Panc1 (cell line): ENCODE results near the gene ELMO1. TPM values are rescaled to one million over a fixed set of nuclear protein-coding genes. Genes with fewer than 3 reads are reported as not detected.

ENCODE experiments used
- ATAC-seq: fragments of 200-7000 bp; cut with Tn5 transposase; 2 replicates; pipeline ENCODE4 v1.9.1; 2020; ENCODE audit warnings: mild to moderate bottlenecking, moderate library complexity
- BruUV-seq: library from RNA; stranded (reverse); fragments of 400-500 nt; replicated peaks from 2 replicates; lab custom pipeline; 2021; lab: Mats Ljungman, UMichigan
- CTCF ChIA-PET: fragments of 300-600 bp; sonication (Branson Sonifier 250); formaldehyde crosslinking; loops from one replicate; lab custom pipeline; 2022; ENCODE audit warnings: antibody characterized with exemption; lab: Charles Lee
- POLR2A ChIA-PET: fragments of 300-600 bp; sonication (Branson Sonifier 250); formaldehyde crosslinking; loops from one replicate; lab custom pipeline; 2022; ENCODE audit warnings: antibody characterized with exemption; lab: Charles Lee
- DNase-seq: peaks from one replicate; pipeline ENCODE4 v3.0.0-alpha.2; 2010; ENCODE audit warnings: low read depth, low spot score
- H3K27ac ChIP-seq: 2 replicates; pipeline ENCODE4 v1.5.1; 2011; ENCODE audit warnings: mild to moderate bottlenecking, low read length, inconsistent platforms
- H3K27me3 ChIP-seq: fragments of 200-500 bp; sonication (Bioruptor generic); 2 replicates; pipeline ENCODE4 v1.6.0; 2014; ENCODE audit warnings: low read length, inconsistent platforms; ENCODE audit not compliant: control insufficient read depth, insufficient read depth
- H3K36me3 ChIP-seq: fragments of 200-500 bp; sonication (Bioruptor generic); 2 replicates; pipeline ENCODE4 v1.5.1; 2014; ENCODE audit warnings: inconsistent platforms, mild to moderate bottlenecking, low read length, moderate library complexity; ENCODE audit not compliant: control insufficient read depth, insufficient read depth
- H3K4me1 ChIP-seq: 2 replicates; pipeline ENCODE4 v1.5.1; 2011; ENCODE audit warnings: inconsistent platforms, mild to moderate bottlenecking, low read length, moderate library complexity; ENCODE audit not compliant: control insufficient read depth, insufficient read depth
- H3K4me3 ChIP-seq, 2 experiments: 2 replicates each; pipeline ENCODE4 v1.5.1; 2011 to 2012; ENCODE audit warnings: low read depth in 2 of 2, low read length in 2 of 2, mild to moderate bottlenecking in 2 of 2, inconsistent platforms in 1 of 2, moderate library complexity in 1 of 2
- H3K9me3 ChIP-seq: fragments of 200-500 bp; sonication (Bioruptor generic); 2 replicates; pipeline ENCODE4 v1.5.1; 2014; ENCODE audit warnings: low read depth, mild to moderate bottlenecking, inconsistent platforms, low read length, moderate library complexity; ENCODE audit not compliant: control insufficient read depth, insufficient read depth
- CTCF ChIP-seq: fragments of 450-650 bp; IDR thresholded peaks from 2 replicates; pipeline ENCODE4 v1.5.1; 2017; ENCODE audit warnings: mild to moderate bottlenecking
- POLR2AphosphoS5 ChIP-seq: IDR thresholded peaks from 2 replicates; pipeline ENCODE4 v1.6.1; 2012; ENCODE audit warnings: mild to moderate bottlenecking, low read depth, low read length, moderate library complexity
- REST ChIP-seq, 2 experiments: IDR thresholded peaks; 2 replicates each; pipeline ENCODE4 v1.6.1; 2011 to 2012; ENCODE audit warnings: low read depth in 2 of 2, control low read depth in 1 of 2, low read length in 1 of 2, mild to moderate bottlenecking in 1 of 2, moderate library complexity in 1 of 2; ENCODE audit not compliant: insufficient read depth in 1 of 2
- SIN3A ChIP-seq: IDR thresholded peaks from 2 replicates; pipeline ENCODE4 v1.6.1; 2012; ENCODE audit warnings: low read depth, mild to moderate bottlenecking, low read length, moderate library complexity, borderline replicate concordance; ENCODE audit not compliant: insufficient read depth
- TCF7L2 ChIP-seq: IDR thresholded peaks from 2 replicates; pipeline ENCODE4 v1.6.1; 2011; ENCODE audit warnings: mild to moderate bottlenecking, low read depth, low read length, inconsistent platforms
- in situ Hi-C: cut with HindIII; loops from 2 replicates; pipeline ENCODE4 v1.10.0; 2016; ENCODE audit warnings: low sequenced_read_pairs, low pct_unique_long_range_greater_than_20kb
- intact Hi-C: fragments of 100-400 bp; cut with micrococcal nuclease; formaldehyde crosslinking; loops from one replicate; pipeline ENCODE4 v1.10.0; 2022; ENCODE audit not compliant: unreplicated experiment
- total RNA-seq: library from RNA; stranded (reverse); gene quantifications from one replicate; pipeline ENCODE4 v1.2.1, GENCODE V29; 2021; ENCODE audit not compliant: unreplicated experiment

Gene ELMO1
- total RNA-seq, 1 experiment from 2014 or later, result 0.80 TPM

- no peak for DNase-seq
- Histone ChIP-seq H3K9me3 (no peaks in the 10 kb centered on the region), H3K36me3 (no peaks in the 10 kb centered on the region), H3K27ac (no peak overlapping the region), H3K4me1 (no peaks in the 10 kb centered on the region), H3K4me3 (no peak overlapping the region), H3K27me3 (no peaks in the 10 kb centered on the region)
- intact Hi-C loops (no loop called here), in situ Hi-C loops (no loop called here)
- TF ChIP-seq TCF7L2 (no peak), CTCF (no peak), REST (IDR thresholded peaks at IDR 0.05; ENCODE audit: insufficient read depth in 1 of 2, low read depth in 2 of 2, low read length in 1 of 2) (no peak), SIN3A (no peak), POLR2AphosphoS5 (no peak)
- ChIA-PET CTCF (no interaction called here), POLR2A (no interaction called here)
- BruUV-seq, result no TSS peak
- ATAC-seq, result no peak
These were observed 568.6 kb downstream of the ELMO1 start for GRCh38 chr7:36880108-36880507.

- BruUV-seq, result no TSS peak
- Histone ChIP-seq H3K27me3 (no peaks in the 10 kb centered on the region), H3K9me3 (no peaks in the 10 kb centered on the region), H3K4me1 (no peaks in the 10 kb centered on the region), H3K4me3 (no peak overlapping the region), H3K36me3 (no peaks in the 10 kb centered on the region), H3K27ac (no peak overlapping the region)
- TF ChIP-seq TCF7L2 (no peak), CTCF (no peak), POLR2AphosphoS5 (no peak), SIN3A (no peak), REST (IDR thresholded peaks at IDR 0.05; ENCODE audit: insufficient read depth in 1 of 2, low read depth in 2 of 2, low read length in 1 of 2) (no peak)
- ATAC-seq (no peak), DNase-seq (no peak)
- ChIA-PET POLR2A (interaction anchor here (0.7 kb wide), 1 partner anchor 15 kb away, joined by 3 read pairs; no protein-coding TSS in a partner anchor), CTCF (no interaction called here)
- in situ Hi-C loops, result no loop called here
- intact Hi-C loops, result no loop called here
These were observed 569.6 kb downstream of the ELMO1 start for GRCh38 chr7:36879021-36879420.
